ENCODE measurements around the gene DACT2. TPM values are rescaled to one million over a fixed set of nuclear protein-coding genes. Genes with fewer than 3 reads are reported as not detected.
"Not testable (repeated sequence)": the region's sequence is repeated elsewhere in the genome, so short reads cannot be mapped to it uniquely, and the experiment has no call there.

DACT2 gene
- total and polyA plus RNA-seq, 10 of the 15 experiments (the other 5 are each of a cell fraction or from before 2014, with no cell fraction given) = not detected

DNA sequence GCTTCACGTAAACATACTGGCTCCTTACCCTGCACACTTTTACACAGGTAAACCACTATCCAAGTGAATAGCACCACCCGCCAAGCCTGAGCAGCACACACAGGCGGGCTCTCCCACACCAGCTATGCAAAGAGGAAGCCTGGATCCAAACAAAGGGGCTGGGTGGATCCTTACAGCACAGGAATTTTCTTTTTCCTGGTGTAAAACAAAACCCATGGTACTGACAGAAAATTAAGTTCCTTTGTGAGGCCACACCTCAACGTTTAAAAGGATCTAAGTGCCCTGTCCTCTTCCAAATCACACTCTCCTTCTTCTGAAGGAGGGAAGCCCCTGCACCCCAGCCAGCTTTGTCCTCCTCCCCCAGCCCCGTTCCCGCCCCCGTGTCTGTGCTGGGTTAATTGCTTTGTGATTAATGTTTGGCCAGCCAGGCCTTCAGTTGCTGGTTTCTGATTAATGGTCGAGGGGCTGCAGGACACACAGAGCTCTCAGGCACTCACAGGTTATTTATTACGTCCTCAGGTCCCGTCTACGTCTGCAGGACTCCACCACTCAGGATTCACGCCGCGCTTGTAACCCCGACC lies 6.1 kb downstream of the DACT2 start:
- Histone ChIP-seq H3K9ac (ENCODE audit: control insufficient read depth, insufficient read depth, low read length) (no peak overlapping the region), H3K27ac (ENCODE audit: control insufficient read depth, insufficient read depth) (no peak overlapping the region), H3K36me3 (ENCODE audit: control insufficient read depth in 2 of 2, insufficient read depth in 2 of 2, low read length in 1 of 2) (no peaks in the 10 kb centered on the region), H3K27me3 (replicated peaks in 1 of 2; ENCODE audit: control insufficient read depth in 2 of 2, insufficient read depth in 2 of 2, low read length in 1 of 2) (no peaks in the 10 kb centered on the region), H3K9me3 (replicated peaks; ENCODE audit: control insufficient read depth, insufficient read depth, low read length) (no peaks in the 10 kb centered on the region), H4K20me1 (ENCODE audit: control insufficient read depth, insufficient read depth) (no peaks in the 10 kb centered on the region), H3K4me2 (ENCODE audit: control insufficient read depth, insufficient read depth) (no peak overlapping the region), H3K4me3 (no peak overlapping the region), H3K4me1 (ENCODE audit: control insufficient read depth, insufficient read depth, low read length) (no peaks in the 10 kb centered on the region), H2AFZ (ENCODE audit: control insufficient read depth, low read depth, low read length) (no peak overlapping the region), H3K79me2 (ENCODE audit: control insufficient read depth, insufficient read depth, low read length) (no peaks in the 10 kb centered on the region)
- TF ChIP-seq MXI1 (IDR thresholded peaks at IDR 0.05; ENCODE audit: low read depth, low read length) (no peak), SIN3A (IDR thresholded peaks at IDR 0.05; ENCODE audit: low read depth, low read length) (no peak), ZNF207 (IDR thresholded peaks at IDR 0.05; ENCODE audit: borderline replicate concordance) (no peak)
- TF ChIP-seq, protein P1, sequence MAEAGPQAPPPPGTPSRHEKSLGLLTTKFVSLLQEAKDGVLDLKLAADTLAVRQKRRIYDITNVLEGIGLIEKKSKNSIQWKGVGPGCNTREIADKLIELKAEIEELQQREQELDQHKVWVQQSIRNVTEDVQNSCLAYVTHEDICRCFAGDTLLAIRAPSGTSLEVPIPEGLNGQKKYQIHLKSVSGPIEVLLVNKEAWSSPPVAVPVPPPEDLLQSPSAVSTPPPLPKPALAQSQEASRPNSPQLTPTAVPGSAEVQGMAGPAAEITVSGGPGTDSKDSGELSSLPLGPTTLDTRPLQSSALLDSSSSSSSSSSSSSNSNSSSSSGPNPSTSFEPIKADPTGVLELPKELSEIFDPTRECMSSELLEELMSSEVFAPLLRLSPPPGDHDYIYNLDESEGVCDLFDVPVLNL (IDR thresholded peaks at IDR 0.05; ENCODE audit: low read depth, low read length) = no peak
- SMC1A ChIA-PET (ENCODE audit: uncharacterized antibody, unreplicated experiment) = no interaction called here
- FAIRE-seq = no peak
- in situ Hi-C loops (cut with MboI) = no loop called here
- intact Hi-C loops (cut with micrococcal nuclease; ENCODE audit: unreplicated experiment) = no loop called here
- RAD21 ChIA-PET (ENCODE audit: unreplicated experiment) = no interaction called here
- DNase-seq (ENCODE audit: low read depth, low spot score) = no peak
- no peak for ATAC-seq
- WGBS (ENCODE audit: insufficient coverage, insufficient replicate concordance, low lambda C conversion rate, missing lambda C conversion rate) = 43% methylated on average over 12 of the region's 15 CpGs
- CTCF ChIA-PET = no interaction called here
- no TSS peak for BruUV-seq (replicated peaks)
- POLR2A ChIA-PET = no interaction called here

DNA sequence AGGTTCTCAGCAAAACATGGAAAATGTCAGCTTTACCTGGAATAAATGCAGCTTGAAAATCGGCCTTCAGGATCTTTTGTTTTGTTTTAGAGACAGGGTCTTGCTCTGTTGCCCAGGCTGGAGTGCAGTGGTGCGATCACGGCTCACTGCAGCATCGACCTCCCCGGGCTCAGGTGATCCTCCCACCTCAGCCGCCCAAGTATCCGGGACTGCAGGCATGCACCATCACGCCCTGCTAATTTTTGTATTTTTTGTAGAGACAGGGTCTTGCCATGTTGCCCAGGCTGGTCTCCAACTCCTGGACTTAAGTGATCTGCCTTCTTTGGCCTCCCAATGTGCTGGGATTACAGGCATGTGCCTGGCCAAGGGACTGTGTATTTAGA lies 7.5 kb downstream of the DACT2 start:
- SMC1A ChIA-PET (ENCODE audit: uncharacterized antibody, unreplicated experiment); H3K9me3 ChIP-seq (replicated peaks; ENCODE audit: control insufficient read depth, insufficient read depth, low read length); H3K4me1 ChIP-seq (ENCODE audit: control insufficient read depth, insufficient read depth, low read length); H3K79me2 ChIP-seq (ENCODE audit: control insufficient read depth, insufficient read depth, low read length); in situ Hi-C loops (cut with MboI); H3K4me3 ChIP-seq; POLR2A ChIA-PET; H3K36me3 ChIP-seq (ENCODE audit: control insufficient read depth in 2 of 2, insufficient read depth in 2 of 2, low read length in 1 of 2); H3K27ac ChIP-seq (ENCODE audit: control insufficient read depth, insufficient read depth); DNase-seq (ENCODE audit: low read depth, low spot score); H2AFZ ChIP-seq (ENCODE audit: control insufficient read depth, low read depth, low read length); FAIRE-seq; H3K9ac ChIP-seq (ENCODE audit: control insufficient read depth, insufficient read depth, low read length); BruUV-seq (replicated peaks); CTCF ChIA-PET; ATAC-seq; intact Hi-C loops (cut with micrococcal nuclease; ENCODE audit: unreplicated experiment); H3K4me2 ChIP-seq (ENCODE audit: control insufficient read depth, insufficient read depth); H3K27me3 ChIP-seq (replicated peaks in 1 of 2; ENCODE audit: control insufficient read depth in 2 of 2, insufficient read depth in 2 of 2, low read length in 1 of 2); H4K20me1 ChIP-seq (ENCODE audit: control insufficient read depth, insufficient read depth); RAD21 ChIA-PET (ENCODE audit: unreplicated experiment): not testable (repeated sequence)
- WGBS (ENCODE audit: insufficient coverage, insufficient replicate concordance, low lambda C conversion rate, missing lambda C conversion rate) = 61% methylated on average over 8 of the region's 8 CpGs
